H1 (cell line): ENCODE results near the gene SLC16A6. TPM values are rescaled to one million over a fixed set of nuclear protein-coding genes. Genes with fewer than 3 reads are reported as not detected.

ENCODE experiments used
- polyA plus RNA-seq, 7 experiments: library from polyadenylated mRNA; depleted of rRNA in 3 of 7; stranded (reverse) in 5 of 7; unstranded in 2 of 7; fragments of >200 nt in 5 of 7; fragments of 200-250 nt in 2 of 7; gene quantifications; 1 replicate in 5 of 7; 2 replicates in 1 of 7; 4 replicates in 1 of 7; pipeline versions ENCODE4 v1.2.1 to v1.2.3, GENCODE V29; 2011 to 2013; ENCODE audit warnings: missing spikeins in 2 of 7, mixed read lengths in 2 of 7
- total RNA-seq: library from RNA; stranded (reverse); fragmentation: NEBNext Ultra II Directional; extraction: Animal tissue kit (Norgen Biotek cat#: 25700); gene quantifications from 2 replicates; pipeline ENCODE4 v1.2.1, GENCODE V29; 2021

Gene SLC16A6
- total and polyA plus RNA-seq, 2 of the 8 experiments (the other 6 are each of a cell fraction or from before 2014, with no cell fraction given), result 0.17 to 0.22 TPM

Other genes with a start within 250 kb of the SLC16A6 start
- gene AMZ2, start 43.1 kb downstream of the SLC16A6 start, total RNA-seq, result 66.4 and 71.0 TPM in 2 replicates
- gene AMZ2, start 43.1 kb downstream of the SLC16A6 start, polyA plus RNA-seq (2011; rRNA removed), result 37.7 and 49.5 TPM in 2 replicates
- gene ARSG, start 368 bp upstream of the SLC16A6 start, total RNA-seq, result 3.6 and 4.0 TPM in 2 replicates
- 3.3 and 4.3 TPM in 2 replicates for gene ARSG, start 368 bp upstream of the SLC16A6 start, polyA plus RNA-seq (2011; rRNA removed)
- gene WIPI1, start 166.4 kb upstream of the SLC16A6 start, total RNA-seq, result 14.4 and 17.4 TPM in 2 replicates
- gene WIPI1, start 166.4 kb upstream of the SLC16A6 start, polyA plus RNA-seq (2011; rRNA removed), result 15.5 and 16.6 TPM in 2 replicates
- gene PRKAR1A, start 221.3 kb upstream of the SLC16A6 start, total RNA-seq, result 147 and 149 TPM in 2 replicates
- 39.3 and 41.7 TPM in 2 replicates for gene PRKAR1A, start 221.3 kb upstream of the SLC16A6 start, polyA plus RNA-seq (2011; rRNA removed)